SH-SY5Y (cell line): Measurements from ENCODE around the gene MAP1LC3C.

Source experiments
- GATA2 ChIP-seq: IDR thresholded peaks from 2 replicates; pipeline ENCODE4 v1.6.1; 2011; ENCODE audit warnings: mild to moderate bottlenecking, low read depth, low read length
- GATA3 ChIP-seq: IDR thresholded peaks from 2 replicates; pipeline ENCODE4 v1.6.1; 2011; ENCODE audit warnings: low read depth, mild to moderate bottlenecking, low read length, moderate library complexity

GRCh38 chr1:242023805-242024204 is 24.9 kb upstream of the MAP1LC3C start:
- no peak for TF ChIP-seq GATA2
- no peak for TF ChIP-seq GATA3
